K562 (cell line): Measurements from ENCODE around the gene CCN5. TPM values are rescaled to one million over a fixed set of nuclear protein-coding genes. Genes with fewer than 3 reads are reported as not detected.

Experiments used
- ATAC-seq: fragments of 200-7000 bp; cut with Tn5 transposase; 3 replicates; pipeline ENCODE4 v1.9.1; 2020; ENCODE audit warnings: moderate library complexity
- BruUV-seq: library from RNA; stranded (reverse); fragments of 400-500 nt; replicated peaks from 2 replicates; lab custom pipeline; 2021; lab: Mats Ljungman, UMichigan
- CTCF ChIA-PET: fragments of 300-600 bp; formaldehyde crosslinking; extraction: SDS; loops from one replicate; lab custom pipeline; 2021; ENCODE audit warnings: low intra/inter-chr PET ratio; lab: Yijun Ruan, JAX
- POLR2A ChIA-PET: fragments of 300-600, 350-650 bp; sonication (Branson Sonifier 250); formaldehyde crosslinking; extraction: SDS; loops from one replicate; lab custom pipeline; 2021; ENCODE audit warnings: antibody characterized with exemption, inconsistent platforms; lab: Yijun Ruan, JAX
- DNase-seq, 4 experiments: peaks; one replicate each; pipeline versions ENCODE4 v3.0.0 to v3.0.0-alpha.2; 2011 to 2018; ENCODE audit warnings: low spot score in 3 of 4, mixed read lengths in 3 of 4; ENCODE audit errors: extremely low read depth in 1 of 4
- FAIRE-seq: peaks from 2 replicates; lab custom pipeline; 2011; peaks lifted over from hg19 to GRCh38; lab: Jason Lieb, UNC
- H2AFZ ChIP-seq: 2 replicates; pipeline ENCODE4 v1.6.0; 2011; ENCODE audit warnings: low read depth, low read length, control low read depth, inconsistent platforms
- H3K27ac ChIP-seq: fragments of 200-600 bp; 3 replicates; pipeline ENCODE4 v1.8.0; 2011; ENCODE audit warnings: low read depth, mild to moderate bottlenecking, control low read depth, inconsistent platforms, low read length, moderate library complexity, mixed read lengths; ENCODE audit errors: extremely low read depth
- H3K27me3 ChIP-seq, 2 experiments: fragments of 300-600 bp in 1 of 2; 2 replicates in 1 of 2; 3 replicates in 1 of 2; pipeline versions ENCODE4 v1.6.0 to v1.8.0; 2011; ENCODE audit warnings: inconsistent platforms in 2 of 2, low read length in 2 of 2, mild to moderate bottlenecking in 1 of 2, mixed read lengths in 1 of 2, moderate library complexity in 1 of 2; ENCODE audit not compliant: control insufficient read depth in 2 of 2, insufficient read depth in 2 of 2
- H3K36me3 ChIP-seq: fragments of 300-600 bp; 3 replicates; pipeline ENCODE4 v1.8.0; 2011; ENCODE audit warnings: mild to moderate bottlenecking, low read length, inconsistent platforms; ENCODE audit not compliant: control insufficient read depth, insufficient read depth
- H3K4me1 ChIP-seq, 2 experiments: fragments of 200-600 bp in 1 of 2; replicated peaks in 1 of 2; 2 replicates in 1 of 2; 3 replicates in 1 of 2; pipeline versions ENCODE4 v1.5.1 to v1.8.0; 2011; ENCODE audit warnings: inconsistent platforms in 2 of 2, low read length in 2 of 2, mild to moderate bottlenecking in 1 of 2, mixed read lengths in 1 of 2, moderate library complexity in 1 of 2; ENCODE audit not compliant: control insufficient read depth in 2 of 2, insufficient read depth in 2 of 2
- H3K4me2 ChIP-seq: 2 replicates; pipeline ENCODE4 v1.6.1; 2011; ENCODE audit warnings: low read length, control low read depth, inconsistent platforms, mixed read lengths; ENCODE audit not compliant: insufficient read depth
- H3K4me3 ChIP-seq: fragments of 200-600 bp; sonication (generic), shearing (Covaris generic); 2 replicates; pipeline ENCODE4 v1.5.1; 2016; ENCODE audit warnings: control low read depth, inconsistent platforms
- H3K79me2 ChIP-seq: fragments of 200-600 bp; 3 replicates; pipeline ENCODE4 v1.8.0; 2011; ENCODE audit warnings: low read length, inconsistent platforms; ENCODE audit not compliant: control insufficient read depth, insufficient read depth
- H3K9ac ChIP-seq, 2 experiments: 2 replicates each; pipeline versions ENCODE4 v1.6.0 to v1.6.1; 2011; ENCODE audit warnings: low read depth in 2 of 2, low read length in 2 of 2, control low read depth in 1 of 2, inconsistent platforms in 1 of 2, mild to moderate bottlenecking in 1 of 2, mixed read lengths in 1 of 2; ENCODE audit not compliant: insufficient read depth in 1 of 2
- H3K9me1 ChIP-seq: one replicate; pipeline ENCODE4 v1.6.0; 2011; ENCODE audit warnings: inconsistent platforms, mild to moderate bottlenecking, low read length, moderate library complexity; ENCODE audit not compliant: control insufficient read depth, insufficient read depth
- H3K9me3 ChIP-seq: replicated peaks from 2 replicates; pipeline ENCODE4 v1.5.1; 2011; ENCODE audit warnings: low read depth, low read length, inconsistent platforms; ENCODE audit not compliant: control insufficient read depth, insufficient read depth
- H4K20me1 ChIP-seq: replicated peaks from 2 replicates; pipeline ENCODE4 v1.6.1; 2011; ENCODE audit warnings: low read length, inconsistent platforms, mixed read lengths; ENCODE audit not compliant: control insufficient read depth, insufficient read depth
- EWSR1 ChIP-seq: fragments of 450-650 bp; IDR thresholded peaks from 2 replicates; pipeline ENCODE4 v1.6.1; 2018; ENCODE audit warnings: borderline replicate concordance, mild to moderate bottlenecking, low read depth, moderate library complexity; ENCODE audit not compliant: partially characterized antibody
- NFATC3 ChIP-seq: fragments of 450-650 bp; IDR thresholded peaks from 2 replicates; pipeline ENCODE4 v1.6.1; 2017; ENCODE audit warnings: mild to moderate bottlenecking
- TRIM24 ChIP-seq, 2 experiments: fragments of 450-650 bp; IDR thresholded peaks; 2 replicates each; pipeline ENCODE4 v1.6.1; 2016
- ZNF12 ChIP-seq: sonication (generic); formaldehyde crosslinking; IDR thresholded peaks from 2 replicates; pipeline ENCODE4 v1.4.0; 2020; ENCODE audit warnings: mild to moderate bottlenecking, missing genetic modification reagents
- ZNF217 ChIP-seq: sonication (generic); formaldehyde crosslinking; IDR thresholded peaks from 2 replicates; pipeline ENCODE4 v1.8.0; 2022; ENCODE audit warnings: mild to moderate bottlenecking, missing genetic modification reagents
- WGBS: fragments of 100-300 bp; shearing (Covaris generic); methylation state at CpG from one replicate; pipeline ENCODE4 v1.1.6; 2016; ENCODE audit warnings: low coverage, mixed read lengths; ENCODE audit not compliant: insufficient coverage; ENCODE audit errors: missing lambda C conversion rate; 5-methylcytosine and 5-hydroxymethylcytosine counted together
- in situ Hi-C: fragments of 300-500 bp; cut with MboI; formaldehyde crosslinking; loops from 4 replicates; pipeline ENCODE4 v1.15.0; 2018; ENCODE audit warnings: inconsistent platforms, mixed read lengths
- intact Hi-C: fragments of 100-400 bp; cut with micrococcal nuclease; formaldehyde crosslinking; loops from 2 replicates; pipeline ENCODE4 v1.14.2; 2022
- polyA plus RNA-seq, 8 experiments: library from polyadenylated mRNA; depleted of rRNA in 4 of 8; stranded (reverse) in 5 of 8; unstranded in 3 of 8; fragments of >200 nt; fragmentation: Nextera tagmentation in 2 of 8; fragmentation: Illumina TruSeq in 1 of 8; extraction: Ambion mirVana in 2 of 8; extraction: Trizol in 1 of 8; gene quantifications; 2 replicates each; pipeline versions ENCODE4 v1.2.1 to v1.2.3, GENCODE V29; 2011 to 2014; ENCODE audit warnings: inconsistent platforms in 1 of 8, missing spikeins in 1 of 8
- total RNA-seq, 7 experiments: library from RNA; depleted of rRNA in 6 of 7; stranded (reverse); fragments of >200 nt in 6 of 7; fragmentation: Illumina TruSeq in 2 of 7; extraction: Trizol in 2 of 7; gene quantifications; 2 replicates each; pipeline versions ENCODE4 v1.2.1 to v1.2.3, GENCODE V29; 2011 to 2021; ENCODE audit warnings: low replicate concordance in 1 of 7
- TF ChIP-seq, protein P1 (sequence below): fragments of 450-650 bp; IDR thresholded peaks from 2 replicates; pipeline ENCODE4 v1.6.1; 2016; ENCODE audit warnings: mild to moderate bottlenecking, moderate library complexity

The CCN5 gene
- total and polyA plus RNA-seq, 9 of the 15 experiments (the other 6 are each of a cell fraction or from before 2014, with no cell fraction given), result not detected

DNA sequence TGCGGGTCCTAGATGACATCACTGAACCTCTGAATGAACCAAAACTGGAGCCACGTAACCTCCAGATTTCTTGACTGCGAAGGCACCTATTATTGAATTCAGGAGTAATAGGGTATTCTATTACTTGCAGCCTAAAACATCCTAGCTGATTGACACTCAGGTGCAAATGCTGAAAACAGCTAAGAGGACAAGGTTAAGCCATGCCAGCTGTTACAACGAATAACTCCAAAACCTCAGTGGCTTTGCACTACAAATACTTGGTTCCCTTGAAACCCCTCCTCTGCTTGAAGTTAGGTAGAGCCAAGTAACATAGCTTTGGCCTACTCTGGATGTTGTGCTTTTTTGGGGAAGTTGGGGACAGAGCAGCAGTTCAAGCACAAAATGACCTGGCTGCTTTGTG is 21.0 kb upstream of the CCN5 start:
- no peak for FAIRE-seq
- in situ Hi-C loops, result no loop called here
- CTCF ChIA-PET, result no interaction called here

DNA sequence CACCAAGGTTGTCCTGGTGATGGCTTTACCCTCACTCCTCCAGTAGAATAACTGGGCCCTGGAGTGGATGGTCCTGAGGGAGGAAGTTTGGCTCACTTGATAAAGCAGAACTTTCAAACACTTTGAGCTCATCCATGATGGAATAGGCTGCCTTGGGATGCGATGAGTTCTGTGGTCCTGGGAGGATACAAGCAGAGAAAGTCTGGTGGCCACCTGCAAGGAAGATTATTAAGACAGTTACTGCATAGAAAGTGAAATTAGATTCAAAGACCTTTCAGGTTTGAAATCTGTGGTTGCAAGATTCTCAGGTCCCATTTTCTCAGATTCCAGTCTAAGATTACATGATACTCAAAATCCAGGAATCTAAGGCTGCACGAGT is 19.9 kb upstream of the CCN5 start:
- DNase-seq, result no peak
- Histone ChIP-seq H3K79me2 (no peaks in the 10 kb centered on the region), H2AFZ (no peak overlapping the region), H3K9me3 (peaks cover 4% of the 10 kb centered on the region), H3K4me3 (no peak overlapping the region), H3K9me1 (no peaks in the 10 kb centered on the region), H3K36me3 (no peaks in the 10 kb centered on the region), H3K27me3 (peaks cover 17 to 28% of the 10 kb centered on the region in 2 experiments; a peak in 3 of 5 replicates), H3K27ac (no peak overlapping the region), H3K4me1 (no peaks in the 10 kb centered on the region), H3K4me2 (no peak overlapping the region), H4K20me1 (no peaks in the 10 kb centered on the region), H3K9ac (no peak overlapping the region)
- CTCF ChIA-PET, result no interaction called here
- intact Hi-C loops (no loop called here), in situ Hi-C loops (no loop called here)
- FAIRE-seq, result no peak
- BruUV-seq, result no TSS peak
- WGBS, result 0% methylated on average over 2 of the region's 2 CpGs
- ATAC-seq, result no peak
- POLR2A ChIA-PET, result no interaction called here
- TF ChIP-seq, protein P1, sequence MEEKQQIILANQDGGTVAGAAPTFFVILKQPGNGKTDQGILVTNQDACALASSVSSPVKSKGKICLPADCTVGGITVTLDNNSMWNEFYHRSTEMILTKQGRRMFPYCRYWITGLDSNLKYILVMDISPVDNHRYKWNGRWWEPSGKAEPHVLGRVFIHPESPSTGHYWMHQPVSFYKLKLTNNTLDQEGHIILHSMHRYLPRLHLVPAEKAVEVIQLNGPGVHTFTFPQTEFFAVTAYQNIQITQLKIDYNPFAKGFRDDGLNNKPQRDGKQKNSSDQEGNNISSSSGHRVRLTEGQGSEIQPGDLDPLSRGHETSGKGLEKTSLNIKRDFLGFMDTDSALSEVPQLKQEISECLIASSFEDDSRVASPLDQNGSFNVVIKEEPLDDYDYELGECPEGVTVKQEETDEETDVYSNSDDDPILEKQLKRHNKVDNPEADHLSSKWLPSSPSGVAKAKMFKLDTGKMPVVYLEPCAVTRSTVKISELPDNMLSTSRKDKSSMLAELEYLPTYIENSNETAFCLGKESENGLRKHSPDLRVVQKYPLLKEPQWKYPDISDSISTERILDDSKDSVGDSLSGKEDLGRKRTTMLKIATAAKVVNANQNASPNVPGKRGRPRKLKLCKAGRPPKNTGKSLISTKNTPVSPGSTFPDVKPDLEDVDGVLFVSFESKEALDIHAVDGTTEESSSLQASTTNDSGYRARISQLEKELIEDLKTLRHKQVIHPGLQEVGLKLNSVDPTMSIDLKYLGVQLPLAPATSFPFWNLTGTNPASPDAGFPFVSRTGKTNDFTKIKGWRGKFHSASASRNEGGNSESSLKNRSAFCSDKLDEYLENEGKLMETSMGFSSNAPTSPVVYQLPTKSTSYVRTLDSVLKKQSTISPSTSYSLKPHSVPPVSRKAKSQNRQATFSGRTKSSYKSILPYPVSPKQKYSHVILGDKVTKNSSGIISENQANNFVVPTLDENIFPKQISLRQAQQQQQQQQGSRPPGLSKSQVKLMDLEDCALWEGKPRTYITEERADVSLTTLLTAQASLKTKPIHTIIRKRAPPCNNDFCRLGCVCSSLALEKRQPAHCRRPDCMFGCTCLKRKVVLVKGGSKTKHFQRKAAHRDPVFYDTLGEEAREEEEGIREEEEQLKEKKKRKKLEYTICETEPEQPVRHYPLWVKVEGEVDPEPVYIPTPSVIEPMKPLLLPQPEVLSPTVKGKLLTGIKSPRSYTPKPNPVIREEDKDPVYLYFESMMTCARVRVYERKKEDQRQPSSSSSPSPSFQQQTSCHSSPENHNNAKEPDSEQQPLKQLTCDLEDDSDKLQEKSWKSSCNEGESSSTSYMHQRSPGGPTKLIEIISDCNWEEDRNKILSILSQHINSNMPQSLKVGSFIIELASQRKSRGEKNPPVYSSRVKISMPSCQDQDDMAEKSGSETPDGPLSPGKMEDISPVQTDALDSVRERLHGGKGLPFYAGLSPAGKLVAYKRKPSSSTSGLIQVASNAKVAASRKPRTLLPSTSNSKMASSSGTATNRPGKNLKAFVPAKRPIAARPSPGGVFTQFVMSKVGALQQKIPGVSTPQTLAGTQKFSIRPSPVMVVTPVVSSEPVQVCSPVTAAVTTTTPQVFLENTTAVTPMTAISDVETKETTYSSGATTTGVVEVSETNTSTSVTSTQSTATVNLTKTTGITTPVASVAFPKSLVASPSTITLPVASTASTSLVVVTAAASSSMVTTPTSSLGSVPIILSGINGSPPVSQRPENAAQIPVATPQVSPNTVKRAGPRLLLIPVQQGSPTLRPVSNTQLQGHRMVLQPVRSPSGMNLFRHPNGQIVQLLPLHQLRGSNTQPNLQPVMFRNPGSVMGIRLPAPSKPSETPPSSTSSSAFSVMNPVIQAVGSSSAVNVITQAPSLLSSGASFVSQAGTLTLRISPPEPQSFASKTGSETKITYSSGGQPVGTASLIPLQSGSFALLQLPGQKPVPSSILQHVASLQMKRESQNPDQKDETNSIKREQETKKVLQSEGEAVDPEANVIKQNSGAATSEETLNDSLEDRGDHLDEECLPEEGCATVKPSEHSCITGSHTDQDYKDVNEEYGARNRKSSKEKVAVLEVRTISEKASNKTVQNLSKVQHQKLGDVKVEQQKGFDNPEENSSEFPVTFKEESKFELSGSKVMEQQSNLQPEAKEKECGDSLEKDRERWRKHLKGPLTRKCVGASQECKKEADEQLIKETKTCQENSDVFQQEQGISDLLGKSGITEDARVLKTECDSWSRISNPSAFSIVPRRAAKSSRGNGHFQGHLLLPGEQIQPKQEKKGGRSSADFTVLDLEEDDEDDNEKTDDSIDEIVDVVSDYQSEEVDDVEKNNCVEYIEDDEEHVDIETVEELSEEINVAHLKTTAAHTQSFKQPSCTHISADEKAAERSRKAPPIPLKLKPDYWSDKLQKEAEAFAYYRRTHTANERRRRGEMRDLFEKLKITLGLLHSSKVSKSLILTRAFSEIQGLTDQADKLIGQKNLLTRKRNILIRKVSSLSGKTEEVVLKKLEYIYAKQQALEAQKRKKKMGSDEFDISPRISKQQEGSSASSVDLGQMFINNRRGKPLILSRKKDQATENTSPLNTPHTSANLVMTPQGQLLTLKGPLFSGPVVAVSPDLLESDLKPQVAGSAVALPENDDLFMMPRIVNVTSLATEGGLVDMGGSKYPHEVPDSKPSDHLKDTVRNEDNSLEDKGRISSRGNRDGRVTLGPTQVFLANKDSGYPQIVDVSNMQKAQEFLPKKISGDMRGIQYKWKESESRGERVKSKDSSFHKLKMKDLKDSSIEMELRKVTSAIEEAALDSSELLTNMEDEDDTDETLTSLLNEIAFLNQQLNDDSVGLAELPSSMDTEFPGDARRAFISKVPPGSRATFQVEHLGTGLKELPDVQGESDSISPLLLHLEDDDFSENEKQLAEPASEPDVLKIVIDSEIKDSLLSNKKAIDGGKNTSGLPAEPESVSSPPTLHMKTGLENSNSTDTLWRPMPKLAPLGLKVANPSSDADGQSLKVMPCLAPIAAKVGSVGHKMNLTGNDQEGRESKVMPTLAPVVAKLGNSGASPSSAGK, result no peak
- TF ChIP-seq EWSR1, result no peak
- TF ChIP-seq ZNF217 (CRISPR knock-in tag), result no peak
- no peak for TF ChIP-seq TRIM24 (IDR thresholded peaks at IDR 0.05)

More for the DNA sequence above, 21.0 kb upstream of the CCN5 start:
- Histone ChIP-seq H3K27me3 (peaks cover 10 to 27% of the 10 kb centered on the region in 2 experiments; a peak in 2 of 5 replicates), H3K4me3 (no peak overlapping the region), H3K36me3 (no peaks in the 10 kb centered on the region), H4K20me1 (no peaks in the 10 kb centered on the region), H3K9me3 (peaks cover 4% of the 10 kb centered on the region), H3K9ac (no peak overlapping the region), H2AFZ (0 out of 2 replicates have a peak overlapping the region, but pooled peaks have one; percentile 3), H3K4me1 (no peaks in the 10 kb centered on the region), H3K4me2 (no peak overlapping the region), H3K79me2 (no peaks in the 10 kb centered on the region), H3K9me1 (no peaks in the 10 kb centered on the region), H3K27ac (no peak overlapping the region)
- WGBS, result 0% methylated on average over 4 of the region's 4 CpGs
- BruUV-seq, result no TSS peak
- no peak for DNase-seq
- intact Hi-C loops, result no loop called here
- POLR2A ChIA-PET, result interaction anchor here (0.6 to 0.7 kb wide), 2 partner anchors 9 to 196 kb away, joined by 3 read pairs; no protein-coding TSS in a partner anchor
- no peak for ATAC-seq
- TF ChIP-seq NFATC3 (no peak), ZNF12 (peak; percentile 90)
